Ishikawa (cell line): Measurements from ENCODE around the gene INPP4A.

Experiments
- CEBPB ChIP-seq: IDR thresholded peaks from 2 replicates; pipeline ENCODE4 v1.6.1; 2012
- CREB1 ChIP-seq: IDR thresholded peaks from 2 replicates; pipeline ENCODE4 v1.6.1; 2012; ENCODE audit warnings: low read depth
- EGR1 ChIP-seq: IDR thresholded peaks from 2 replicates; pipeline ENCODE4 v1.6.1; 2012
- EP300 ChIP-seq: IDR thresholded peaks from 2 replicates; pipeline ENCODE4 v1.6.1; 2012; ENCODE audit warnings: borderline replicate concordance
- FOXM1 ChIP-seq: IDR thresholded peaks from 2 replicates; pipeline ENCODE4 v1.6.1; 2012; ENCODE audit warnings: low read depth, borderline replicate concordance
- NFIC ChIP-seq: IDR thresholded peaks from 2 replicates; pipeline ENCODE4 v1.6.1; 2012
- TCF12 ChIP-seq: IDR thresholded peaks from 2 replicates; pipeline ENCODE4 v1.6.1; 2012; ENCODE audit warnings: low read depth
- YY1 ChIP-seq: IDR thresholded peaks from 2 replicates; pipeline ENCODE4 v1.6.1; 2012; ENCODE audit warnings: low read depth
- ZBTB7A ChIP-seq: IDR thresholded peaks from 2 replicates; pipeline ENCODE4 v1.6.1; 2012; ENCODE audit warnings: low read depth
- TF ChIP-seq, protein P1 (sequence below): IDR thresholded peaks from 2 replicates; pipeline ENCODE4 v1.6.1; 2012; ENCODE audit warnings: low read depth, mild to moderate bottlenecking

- TF ChIP-seq EGR1, result no peak
- TF ChIP-seq ZBTB7A, result no peak
- no peak for TF ChIP-seq EP300
- TF ChIP-seq NFIC, result no peak
- TF ChIP-seq CREB1, result no peak
- no peak for TF ChIP-seq YY1
- TF ChIP-seq, protein P1, sequence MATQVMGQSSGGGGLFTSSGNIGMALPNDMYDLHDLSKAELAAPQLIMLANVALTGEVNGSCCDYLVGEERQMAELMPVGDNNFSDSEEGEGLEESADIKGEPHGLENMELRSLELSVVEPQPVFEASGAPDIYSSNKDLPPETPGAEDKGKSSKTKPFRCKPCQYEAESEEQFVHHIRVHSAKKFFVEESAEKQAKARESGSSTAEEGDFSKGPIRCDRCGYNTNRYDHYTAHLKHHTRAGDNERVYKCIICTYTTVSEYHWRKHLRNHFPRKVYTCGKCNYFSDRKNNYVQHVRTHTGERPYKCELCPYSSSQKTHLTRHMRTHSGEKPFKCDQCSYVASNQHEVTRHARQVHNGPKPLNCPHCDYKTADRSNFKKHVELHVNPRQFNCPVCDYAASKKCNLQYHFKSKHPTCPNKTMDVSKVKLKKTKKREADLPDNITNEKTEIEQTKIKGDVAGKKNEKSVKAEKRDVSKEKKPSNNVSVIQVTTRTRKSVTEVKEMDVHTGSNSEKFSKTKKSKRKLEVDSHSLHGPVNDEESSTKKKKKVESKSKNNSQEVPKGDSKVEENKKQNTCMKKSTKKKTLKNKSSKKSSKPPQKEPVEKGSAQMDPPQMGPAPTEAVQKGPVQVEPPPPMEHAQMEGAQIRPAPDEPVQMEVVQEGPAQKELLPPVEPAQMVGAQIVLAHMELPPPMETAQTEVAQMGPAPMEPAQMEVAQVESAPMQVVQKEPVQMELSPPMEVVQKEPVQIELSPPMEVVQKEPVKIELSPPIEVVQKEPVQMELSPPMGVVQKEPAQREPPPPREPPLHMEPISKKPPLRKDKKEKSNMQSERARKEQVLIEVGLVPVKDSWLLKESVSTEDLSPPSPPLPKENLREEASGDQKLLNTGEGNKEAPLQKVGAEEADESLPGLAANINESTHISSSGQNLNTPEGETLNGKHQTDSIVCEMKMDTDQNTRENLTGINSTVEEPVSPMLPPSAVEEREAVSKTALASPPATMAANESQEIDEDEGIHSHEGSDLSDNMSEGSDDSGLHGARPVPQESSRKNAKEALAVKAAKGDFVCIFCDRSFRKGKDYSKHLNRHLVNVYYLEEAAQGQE, result no peak
- TF ChIP-seq CEBPB, result no peak
- TF ChIP-seq FOXM1, result no peak
- TF ChIP-seq TCF12, result no peak
Measured at GRCh38 chr2:98532756-98533155, 88.1 kb downstream of the INPP4A start.
